ENCODE measurements around the gene NDUFB2.

Gene NDUFB2

GRCh38 chr7:140671966-140672365 lies 24.5 kb upstream of the NDUFB2 start:
- peak in 1 of 10 donors; percentile 82 for DNase-seq
- intact Hi-C loops (cut with DNase I), result loop anchor here (10.0 kb wide), 2 partner anchors 143 to 253 kb away; partner anchors contain the start of gene BRAF

- peak; percentile 23 to 94 (median 62) for DNase-seq
- intact Hi-C loops (cut with DNase I), result loop anchor here (10.0 kb wide), 2 partner anchors 142 to 252 kb away; partner anchors contain the start of gene BRAF
Observed at GRCh38 chr7:140672382-140673062, 24.0 kb upstream of the NDUFB2 start, which contains the start of gene ADCK2. TSS of gene ADCK2 (plus strand) at chr7:140672945. CDS start at chr7:140673331, 386 bp downstream.

- intact Hi-C loops (cut with DNase I), result loop anchor here (10.0 kb wide), 2 partner anchors 142 to 252 kb away; partner anchors contain the start of gene BRAF
- peak in 6 of 10 donors; percentile 29 to 91 (median 44) for DNase-seq
Observed at GRCh38 chr7:140673063-140673773, 23.3 kb upstream of the NDUFB2 start.

GRCh38 chr7:140673774-140674155 lies 22.7 kb upstream of the NDUFB2 start:
- DNase-seq, result peak in 2 of 10 donors; percentile 28 to 87
- intact Hi-C loops (cut with DNase I), result loop anchor here (10.0 kb wide), 2 partner anchors 141 to 251 kb away; partner anchors contain the start of gene BRAF

- intact Hi-C loops (cut with DNase I), result loop anchor here (10.0 kb wide), 2 partner anchors 140 to 250 kb away; partner anchors contain the start of gene BRAF
- peak in 1 of 10 donors; percentile 32 for DNase-seq
Observed at GRCh38 chr7:140674356-140674800, 22.1 kb upstream of the NDUFB2 start.

GRCh38 chr7:140674899-140675701 lies 21.4 kb upstream of the NDUFB2 start:
- intact Hi-C loops (cut with DNase I), result loop anchor here (5.0 to 10.0 kb wide), 3 partner anchors 140 to 337 kb away; partner anchors contain the start of genes BRAF and MRPS33
- DNase-seq, result peak in 4 of 10 donors; percentile 25 to 87 (median 46)

- intact Hi-C loops (cut with DNase I), result loop anchor here (5.0 to 10.0 kb wide), 3 partner anchors 139 to 337 kb away; partner anchors contain the start of genes BRAF and MRPS33
- DNase-seq, result peak in 1 of 10 donors; percentile 33
Observed at GRCh38 chr7:140675726-140676125, 20.8 kb upstream of the NDUFB2 start.

- no peak for DNase-seq
- intact Hi-C loops (cut with DNase I), result loop anchor here (5.0 to 10.0 kb wide), 3 partner anchors 138 to 336 kb away; partner anchors contain the start of genes BRAF and MRPS33
Observed at GRCh38 chr7:140676306-140676705, 20.2 kb upstream of the NDUFB2 start.

- intact Hi-C loops (cut with DNase I), result loop anchor here (5.0 to 10.0 kb wide), 3 partner anchors 138 to 335 kb away; partner anchors contain the start of genes BRAF and MRPS33
- DNase-seq, result peak in 1 of 10 donors; percentile 51
Observed at GRCh38 chr7:140676956-140677355, 19.6 kb upstream of the NDUFB2 start.

GRCh38 chr7:140677496-140677895 lies 19.0 kb upstream of the NDUFB2 start:
- DNase-seq, result peak in 1 of 10 donors; percentile 35

GRCh38 chr7:140678081-140678815 lies 18.3 kb upstream of the NDUFB2 start:
- DNase-seq, result peak in 1 of 10 donors; percentile 69

More at GRCh38 chr7:140677496-140677895, 19.0 kb upstream of the NDUFB2 start:
- intact Hi-C loops (cut with DNase I), result loop anchor here (5.0 to 10.0 kb wide), 3 partner anchors 137 to 335 kb away; partner anchors contain the start of genes BRAF and MRPS33

GRCh38 chr7:140678816-140679130 lies 17.7 kb upstream of the NDUFB2 start:
- DNase-seq, result peak in 1 of 10 donors; percentile 58
- intact Hi-C loops (cut with DNase I), result loop anchor here (5.0 to 10.0 kb wide), 3 partner anchors 136 to 334 kb away; partner anchors contain the start of genes BRAF and MRPS33

More at GRCh38 chr7:140678081-140678815, 18.3 kb upstream of the NDUFB2 start:
- intact Hi-C loops (cut with DNase I), result loop anchor here (5.0 to 10.0 kb wide), 3 partner anchors 137 to 334 kb away; partner anchors contain the start of genes BRAF and MRPS33

GRCh38 chr7:140679186-140679585 lies 17.3 kb upstream of the NDUFB2 start:
- intact Hi-C loops (cut with DNase I), result loop anchor here (5.0 to 10.0 kb wide), 3 partner anchors 136 to 333 kb away; partner anchors contain the start of genes BRAF and MRPS33
- DNase-seq, result peak in 1 of 10 donors; percentile 34

- intact Hi-C loops (cut with DNase I), result no loop called here
- DNase-seq, result peak in 1 of 10 donors; percentile 52
Observed at GRCh38 chr7:140680886-140681285, 15.6 kb upstream of the NDUFB2 start.

- DNase-seq, result peak in 1 of 10 donors; percentile 8
Observed at GRCh38 chr7:140681766-140682165, 14.7 kb upstream of the NDUFB2 start.

GRCh38 chr7:140683657-140684056 lies 12.9 kb upstream of the NDUFB2 start:
- peak in 1 of 10 donors; percentile 82 for DNase-seq
- intact Hi-C loops (cut with DNase I), result no loop called here

More at GRCh38 chr7:140681766-140682165, 14.7 kb upstream of the NDUFB2 start:
- intact Hi-C loops (cut with DNase I), result no loop called here

- intact Hi-C loops (cut with DNase I), result no loop called here
- peak in 1 of 10 donors; percentile 54 for DNase-seq
Observed at GRCh38 chr7:140684066-140684950, 12.2 kb upstream of the NDUFB2 start.

Data from posterior cingulate gyrus (tissue), 11 donors.